ENCODE results near the gene CBLN2. TPM values are rescaled to one million over a fixed set of nuclear protein-coding genes. Genes with fewer than 3 reads are reported as not detected.

Gene CBLN2
- polyA plus RNA-seq, 3 donors, result not detected

DNA sequence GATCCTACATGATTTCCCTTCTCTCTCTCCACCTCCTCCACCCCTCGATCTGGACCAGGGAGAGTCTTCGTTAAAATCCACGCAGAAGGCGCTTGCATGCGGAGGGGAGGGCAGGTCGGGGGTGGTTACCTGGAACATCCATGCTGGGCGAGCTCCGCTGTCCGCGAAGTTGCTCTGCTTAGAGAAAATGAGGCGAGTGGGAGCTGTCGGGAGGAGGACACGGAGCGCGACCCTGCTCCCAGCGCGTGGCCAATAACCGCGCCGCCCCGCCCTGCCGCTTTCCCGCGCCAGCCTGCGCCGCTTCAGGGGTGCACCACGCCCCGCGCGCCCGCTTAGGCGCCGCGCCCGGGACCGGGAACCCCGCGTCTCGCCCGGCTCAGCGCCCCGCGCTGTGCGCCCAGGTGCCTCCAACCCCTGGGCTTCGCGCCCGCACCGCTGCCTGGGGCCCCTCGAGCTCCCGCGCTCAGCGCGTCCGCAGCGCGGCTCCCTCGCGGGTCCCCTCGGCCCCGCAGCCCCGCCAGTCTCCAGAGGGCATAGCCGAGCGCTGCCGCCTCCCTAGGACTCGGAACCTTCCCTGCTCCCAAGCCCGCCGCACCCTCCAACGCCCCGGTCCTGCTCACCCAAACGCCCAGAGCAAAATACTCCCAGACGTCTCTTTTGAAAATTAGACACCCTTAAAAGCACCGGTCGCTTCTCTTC, 636 bp downstream of the CBLN2 start:
- Histone ChIP-seq H3K27ac (ENCODE audit: low read depth in 1 of 2, low read length in 2 of 2) (no peak overlapping the region), H3K9ac (ENCODE audit: insufficient read depth, low read length, poor library complexity, severe bottlenecking) (no peak overlapping the region), H3K4me2 (replicated peaks; ENCODE audit: extremely low read depth, low read length, poor library complexity, severe bottlenecking) (peak overlapping the region; percentile 13), H3K4me3 (replicated peaks in 1 of 3; ENCODE audit: low read depth in 2 of 3, low read length in 3 of 3) (no peak overlapping the region), H3K4me1 (ENCODE audit: control insufficient read depth in 1 of 2, insufficient read depth in 2 of 2, low read length in 2 of 2) (peaks cover 0 to 1% of the 10 kb centered on the region in 2 donors), H2AFZ (ENCODE audit: insufficient read depth, low read depth, low read length, poor library complexity, severe bottlenecking) (no peak overlapping the region), H4K20me1 (ENCODE audit: insufficient read depth, low read length) (no peaks in the 10 kb centered on the region), H3K36me3 (replicated peaks in 1 of 2; ENCODE audit: control insufficient read depth in 1 of 2, insufficient read depth in 2 of 2, low read length in 2 of 2) (no peaks in the 10 kb centered on the region), H3K9me3 (replicated peaks in 1 of 2; ENCODE audit: control insufficient read depth in 1 of 2, insufficient read depth in 1 of 2, low read length in 2 of 2) (no peaks in the 10 kb centered on the region), H3K27me3 (ENCODE audit: control insufficient read depth in 2 of 2, insufficient read depth in 2 of 2, low read length in 2 of 2) (peaks cover 45 to 64% of the 10 kb centered on the region in 2 donors), H3K79me2 (ENCODE audit: insufficient read depth, low read length) (no peaks in the 10 kb centered on the region)
- Mint-ChIP-seq H3K27ac (no peak overlapping the region), H3K4me1 (peaks cover 10% of the 10 kb centered on the region), H3K9me3 (peaks cover 0 to 11% (median 4%) of the 10 kb centered on the region in 7 donors), H3K27me3 (ENCODE audit: low read depth in 3 of 3) (peaks cover 57 to 71% (median 60%) of the 10 kb centered on the region in 3 donors), H3K36me3 (peaks cover 0 to 1% of the 10 kb centered on the region in 2 donors), H3K4me3 (peak overlapping the region; percentile 45 to 85)
- intact Hi-C loops (cut with micrococcal nuclease), result no loop called here
- WGBS (ENCODE audit: insufficient coverage), result under 1% methylated on average over 66 of the region's 73 CpGs
- no peak for DNase-seq
- no peak for TF ChIP-seq CTCF (IDR thresholded peaks at IDR 0.05)

DNA sequence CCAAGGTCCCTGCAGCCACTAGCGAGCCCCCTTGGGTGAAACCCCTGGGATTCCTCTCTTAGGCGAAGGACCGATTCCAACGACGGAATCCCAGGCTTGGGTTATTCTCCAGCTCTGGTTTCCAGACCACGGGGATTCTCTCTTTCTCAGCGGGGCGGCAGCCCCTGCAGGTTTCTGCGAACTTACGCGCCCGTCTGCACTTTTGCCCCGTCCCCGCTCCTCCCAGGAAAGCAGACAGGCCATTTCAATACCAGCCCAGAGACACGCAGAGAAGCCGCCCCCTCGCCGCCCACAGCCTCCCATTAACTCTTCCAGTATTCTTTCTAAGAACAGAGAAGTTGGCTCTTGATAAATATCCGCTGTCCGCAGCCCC, 1.2 kb downstream of the CBLN2 start:
- no peaks in the 10 kb centered on the region for H3K4me1 ChIP-seq (ENCODE audit: control insufficient read depth in 1 of 2, insufficient read depth in 2 of 2, low read length in 2 of 2)
- Mint-ChIP-seq H3K36me3 (peaks cover 0 to 1% of the 10 kb centered on the region in 2 donors), H3K27ac (no peak overlapping the region), H3K9me3 (peaks cover 0 to 11% (median 4%) of the 10 kb centered on the region in 7 donors), H3K4me1 (peaks cover 10% of the 10 kb centered on the region), H3K27me3 (ENCODE audit: low read depth in 3 of 3) (peaks cover 61 to 75% (median 62%) of the 10 kb centered on the region in 3 donors), H3K4me3 (peak overlapping the region; percentile 45 to 85)
- H3K27me3 ChIP-seq (ENCODE audit: control insufficient read depth in 2 of 2, insufficient read depth in 2 of 2, low read length in 2 of 2), result peaks cover 45 to 64% of the 10 kb centered on the region in 2 donors
- H3K36me3 ChIP-seq (replicated peaks in 1 of 2; ENCODE audit: control insufficient read depth in 1 of 2, insufficient read depth in 2 of 2, low read length in 2 of 2), result no peaks in the 10 kb centered on the region
- no peak overlapping the region for H3K27ac ChIP-seq (ENCODE audit: low read depth in 1 of 2, low read length in 2 of 2)
- DNase-seq, result no peak
- H3K4me2 ChIP-seq (replicated peaks; ENCODE audit: extremely low read depth, low read length, poor library complexity, severe bottlenecking), result no peak overlapping the region
- intact Hi-C loops (cut with micrococcal nuclease), result no loop called here
- H3K9ac ChIP-seq (ENCODE audit: insufficient read depth, low read length, poor library complexity, severe bottlenecking), result no peak overlapping the region
- no peak overlapping the region for H2AFZ ChIP-seq (ENCODE audit: insufficient read depth, low read depth, low read length, poor library complexity, severe bottlenecking)
- H3K79me2 ChIP-seq (ENCODE audit: insufficient read depth, low read length), result no peaks in the 10 kb centered on the region
- no peaks in the 10 kb centered on the region for H4K20me1 ChIP-seq (ENCODE audit: insufficient read depth, low read length)
- H3K4me3 ChIP-seq (replicated peaks in 1 of 3; ENCODE audit: low read depth in 2 of 3, low read length in 3 of 3), result no peak overlapping the region
- no peaks in the 10 kb centered on the region for H3K9me3 ChIP-seq (replicated peaks in 1 of 2; ENCODE audit: control insufficient read depth in 1 of 2, insufficient read depth in 1 of 2, low read length in 2 of 2)
- 2% methylated on average over 18 of the region's 20 CpGs for WGBS (ENCODE audit: insufficient coverage)
- no peak for TF ChIP-seq CTCF (IDR thresholded peaks at IDR 0.05)
